ENCODE data around the gene CAD. TPM values are rescaled to one million over a fixed set of nuclear protein-coding genes. Genes with fewer than 3 reads are reported as not detected.

CAD gene
- total RNA-seq, 1 experiment from 2014 or later = 130 TPM

DNA sequence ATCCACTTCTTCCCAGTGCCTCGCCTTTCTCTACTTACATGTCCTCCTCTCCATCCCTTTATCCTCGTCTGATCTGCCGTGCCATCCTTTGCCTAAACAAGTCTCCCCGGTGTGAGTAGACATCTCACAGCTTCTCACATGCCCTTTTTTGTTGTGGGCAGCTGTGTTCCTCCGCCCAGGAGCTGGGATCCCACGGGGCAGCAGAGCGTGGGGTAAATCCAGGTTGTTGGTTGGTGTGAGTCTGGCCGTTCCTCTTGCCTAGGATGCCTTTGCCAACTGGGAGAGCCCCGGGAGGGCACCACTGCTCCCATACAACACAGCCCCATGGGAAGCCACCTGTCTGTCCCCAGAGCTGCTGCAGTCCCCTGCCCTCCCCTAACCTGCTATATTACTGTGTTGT lies 23.2 kb downstream of the CAD start:
- no CpG with 5 or more reads among the region's 9 CpGs for WGBS (ENCODE audit: extremely low coverage, insufficient read length, low lambda C conversion rate)
- no peak overlapping the region for H3K9ac ChIP-seq (ENCODE audit: extremely low read depth, insufficient read length, low read length)
- H3K23me2 ChIP-seq (ENCODE audit: insufficient read length, low read depth, low read length, poor library complexity, severe bottlenecking) = no peaks in the 10 kb centered on the region
- no peaks in the 10 kb centered on the region for H3K79me1 ChIP-seq (ENCODE audit: insufficient read depth, low read depth, low read length, poor library complexity, severe bottlenecking)
- no peak overlapping the region for H2BK20ac ChIP-seq (ENCODE audit: low read depth, low read length, poor library complexity, severe bottlenecking)
- no peak overlapping the region for H3T11ph ChIP-seq (ENCODE audit: low read length)
- H2AK5ac ChIP-seq (ENCODE audit: insufficient read length, low read length) = no peak overlapping the region
- no peak overlapping the region for H3K56ac ChIP-seq (ENCODE audit: insufficient read length, low read depth, low read length)
- no peak overlapping the region for H2BK12ac ChIP-seq (ENCODE audit: insufficient read length, low read depth, low read length)
- no peaks in the 10 kb centered on the region for H3K4me1 Mint-ChIP-seq
- no peak overlapping the region for H3K4ac ChIP-seq (ENCODE audit: low read depth, low read length)
- no peak overlapping the region for H4K91ac ChIP-seq (ENCODE audit: insufficient read length, low read depth, low read length)
- no peak overlapping the region for H3K23ac ChIP-seq (ENCODE audit: insufficient read length, low read depth, low read length)
- no peak overlapping the region for H2BK5ac ChIP-seq (ENCODE audit: insufficient read length, low read length)
- H3K27ac Mint-ChIP-seq = no peak overlapping the region
- no peak overlapping the region for H2BK120ac ChIP-seq (ENCODE audit: low read depth, low read length, poor library complexity, severe bottlenecking)
- H3K9me3 ChIP-seq (ENCODE audit: control insufficient read depth, low read depth, low read length) = no peaks in the 10 kb centered on the region
- no peaks in the 10 kb centered on the region for H3K27me3 Mint-ChIP-seq (ENCODE audit: low read depth)
- H3K4me1 ChIP-seq (ENCODE audit: insufficient read depth, low read length) = no peaks in the 10 kb centered on the region
- no peak overlapping the region for H2AFZ ChIP-seq (ENCODE audit: low read length)
- no peak overlapping the region for H3K14ac ChIP-seq (ENCODE audit: insufficient read depth, low read length)
- no peak overlapping the region for H2BK15ac ChIP-seq (ENCODE audit: low read depth, low read length)
- no peak for DNase-seq
- no peak overlapping the region for H4K8ac ChIP-seq (replicated peaks; ENCODE audit: insufficient read length, low read depth, low read length)
- H3K27me3 ChIP-seq (ENCODE audit: insufficient read depth, low read length) = no peaks in the 10 kb centered on the region
- TF ChIP-seq CTCF (conservative IDR thresholded peaks at IDR 0.05) = no peak
- no peak overlapping the region for H3K4me3 Mint-ChIP-seq
- no peak overlapping the region for H3K4me2 ChIP-seq (ENCODE audit: insufficient read depth, insufficient read length, low read length)
- no peaks in the 10 kb centered on the region for H3K9me3 Mint-ChIP-seq
- H4K20me1 ChIP-seq (ENCODE audit: control insufficient read depth, insufficient read depth, insufficient read length) = no peaks in the 10 kb centered on the region
- peaks cover 51 to 98% (median 90%) of the 10 kb centered on the region in 3 experiments for H3K36me3 Mint-ChIP-seq (ENCODE audit: insufficient read depth in 1 of 3, low read depth in 3 of 3)
- no peak overlapping the region for H3K27ac ChIP-seq (ENCODE audit: insufficient read length, low read depth, low read length)
- H4K5ac ChIP-seq (ENCODE audit: insufficient read length, low read depth, low read length) = no peak overlapping the region
- H3K18ac ChIP-seq (ENCODE audit: insufficient read length, low read depth, low read length) = no peak overlapping the region
- no peaks in the 10 kb centered on the region for H3K79me2 ChIP-seq (ENCODE audit: insufficient read depth, low read length)

Data from H9 (cell line).